HG02798 (cell line): ENCODE data around the gene CLP1.
"Not testable (repeated sequence)": the region's sequence is repeated elsewhere in the genome, so short reads cannot be mapped to it uniquely, and the experiment has no call there.

Experiments used
- ATAC-seq: cut with Tn5 transposase; IDR thresholded peaks from one replicate; pipeline ENCODE4 v1.9.1; 2021; ENCODE audit warnings: mild to moderate bottlenecking; ENCODE audit not compliant: unreplicated experiment, poor library complexity

The CLP1 gene

GRCh38 chr11:57640068-57640800 lies 17.3 kb upstream of the CLP1 start:
- no peak for ATAC-seq

- no peak for ATAC-seq
Observed at GRCh38 chr11:57641011-57641807, 16.4 kb upstream of the CLP1 start.

- no peak for ATAC-seq
Observed at GRCh38 chr11:57643802-57644201, 13.8 kb upstream of the CLP1 start.

- peak; percentile 59 for ATAC-seq
Observed at GRCh38 chr11:57644748-57645688, 12.5 kb upstream of the CLP1 start.

GRCh38 chr11:57645689-57646085 lies 11.9 kb upstream of the CLP1 start:
- no peak for ATAC-seq

GRCh38 chr11:57646194-57646798 lies 11.3 kb upstream of the CLP1 start:
- ATAC-seq: peak; percentile 41

GRCh38 chr11:57646799-57647303 lies 10.7 kb upstream of the CLP1 start:
- ATAC-seq: no peak

- ATAC-seq: no peak
Observed at GRCh38 chr11:57647372-57647771, 10.2 kb upstream of the CLP1 start.

GRCh38 chr11:57647960-57648800 lies 9.4 kb upstream of the CLP1 start:
- ATAC-seq: no peak

- ATAC-seq: no peak
Observed at GRCh38 chr11:57648801-57649735, 8.5 kb upstream of the CLP1 start.

- no peak for ATAC-seq
Observed at GRCh38 chr11:57649826-57650738, 7.5 kb upstream of the CLP1 start, which contains the start of gene YPEL4. TSS of gene YPEL4 (minus strand) at chr11:57649912. CDS start at chr11:57647107, 2,805 bp downstream.

GRCh38 chr11:57650739-57651090 lies 6.8 kb upstream of the CLP1 start:
- ATAC-seq: no peak

GRCh38 chr11:57651408-57651807 lies 6.2 kb upstream of the CLP1 start:
- no peak for ATAC-seq

GRCh38 chr11:57652230-57652629 lies 5.3 kb upstream of the CLP1 start:
- ATAC-seq: not testable (repeated sequence)

GRCh38 chr11:57652662-57653061 lies 4.9 kb upstream of the CLP1 start:
- ATAC-seq: no peak

GRCh38 chr11:57653163-57653562 lies 4.4 kb upstream of the CLP1 start:
- no peak for ATAC-seq

GRCh38 chr11:57656885-57657193 lies 723 bp upstream of the CLP1 start:
- ATAC-seq: no peak
